ENCODE results near the gene HDAC9.

HDAC9 gene

DNA sequence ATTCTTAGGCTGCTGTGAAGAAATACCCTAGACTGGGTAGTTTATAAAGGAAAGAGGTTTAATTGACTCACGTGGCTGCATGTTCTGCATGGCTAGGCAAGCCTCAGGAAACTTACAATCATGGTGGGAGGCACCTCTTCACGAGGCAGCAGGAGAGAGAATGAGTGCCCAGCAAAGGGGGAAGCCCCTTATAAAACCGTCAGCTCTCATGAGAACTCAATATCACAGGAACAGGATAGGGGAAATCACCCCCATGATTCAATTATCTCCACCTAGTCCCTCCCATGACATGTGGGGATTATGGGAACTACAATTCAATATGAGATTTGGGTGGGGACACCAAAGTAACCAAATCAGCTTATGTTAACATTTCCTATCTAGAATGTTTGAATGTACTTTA lies 362.7 kb downstream of the HDAC9 start:
- no peak for DNase-seq

DNA sequence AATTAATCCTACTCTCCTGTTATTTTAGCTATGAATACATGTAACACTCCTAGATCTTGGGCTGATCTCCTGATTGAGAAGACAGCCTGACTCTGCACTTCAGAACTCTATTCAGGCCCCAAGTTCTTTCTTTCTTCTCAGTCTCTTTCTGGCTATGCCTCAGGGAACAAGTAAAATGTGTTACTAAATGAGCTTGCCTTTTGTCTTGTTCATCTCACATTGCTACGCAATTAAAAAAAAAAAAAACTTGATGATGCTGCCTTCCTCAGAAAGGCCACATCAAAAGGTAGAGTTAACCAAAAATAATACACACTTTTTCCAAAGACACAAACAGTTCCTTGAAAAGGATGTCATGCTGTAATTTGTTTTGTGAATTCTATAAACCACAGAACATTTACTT lies 363.8 kb downstream of the HDAC9 start:
- DNase-seq: no peak

GRCh38 chr7:18860221-18860620 lies 364.7 kb downstream of the HDAC9 start:
- DNase-seq: no peak

DNA sequence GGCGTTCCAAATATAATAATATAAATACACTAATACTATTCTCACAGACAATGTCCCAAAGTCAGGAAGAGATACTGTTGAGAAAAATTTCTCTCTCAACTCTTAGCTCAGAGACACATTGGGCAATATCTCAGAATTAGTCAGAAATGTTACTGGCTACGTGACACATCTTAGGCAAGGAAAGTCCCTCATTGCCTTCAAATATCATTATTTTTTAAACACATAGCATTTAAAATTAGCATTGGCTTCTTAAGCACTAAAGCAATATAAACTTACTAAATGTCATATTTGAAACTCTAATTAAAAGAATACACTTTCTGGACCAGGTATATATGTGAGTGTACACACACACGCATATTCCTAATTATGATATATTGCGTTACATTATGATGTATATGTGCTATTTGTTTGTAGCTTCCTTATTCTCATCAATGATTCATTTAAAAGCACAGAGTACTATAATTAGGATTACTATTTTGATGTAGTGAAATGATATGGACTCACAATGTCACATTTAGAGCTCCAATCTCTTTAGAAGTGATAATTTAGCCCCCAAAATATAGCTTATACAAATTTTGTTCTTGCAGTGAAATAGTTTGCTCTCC lies 366.1 kb downstream of the HDAC9 start:
- no peak for DNase-seq

DNA sequence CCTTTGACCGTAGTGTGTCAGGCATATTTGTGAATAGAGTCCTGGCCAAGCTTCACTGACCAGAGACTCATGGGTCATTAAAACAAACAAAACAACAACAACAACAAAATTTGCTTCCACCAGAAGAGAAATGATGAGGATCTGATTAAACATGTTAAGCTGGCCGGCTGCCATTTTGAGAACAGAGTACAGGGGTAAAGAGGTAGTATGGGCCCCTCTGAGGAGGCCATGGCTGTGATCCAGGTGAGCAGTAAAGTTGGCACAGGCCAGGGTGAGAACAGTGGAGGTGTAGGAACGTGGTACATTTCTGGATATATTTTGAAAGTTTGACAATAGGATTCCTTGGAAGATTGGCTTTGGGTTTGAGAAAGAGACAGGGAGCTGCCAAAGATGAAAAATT lies 369.4 kb downstream of the HDAC9 start:
- DNase-seq: no peak

DNA sequence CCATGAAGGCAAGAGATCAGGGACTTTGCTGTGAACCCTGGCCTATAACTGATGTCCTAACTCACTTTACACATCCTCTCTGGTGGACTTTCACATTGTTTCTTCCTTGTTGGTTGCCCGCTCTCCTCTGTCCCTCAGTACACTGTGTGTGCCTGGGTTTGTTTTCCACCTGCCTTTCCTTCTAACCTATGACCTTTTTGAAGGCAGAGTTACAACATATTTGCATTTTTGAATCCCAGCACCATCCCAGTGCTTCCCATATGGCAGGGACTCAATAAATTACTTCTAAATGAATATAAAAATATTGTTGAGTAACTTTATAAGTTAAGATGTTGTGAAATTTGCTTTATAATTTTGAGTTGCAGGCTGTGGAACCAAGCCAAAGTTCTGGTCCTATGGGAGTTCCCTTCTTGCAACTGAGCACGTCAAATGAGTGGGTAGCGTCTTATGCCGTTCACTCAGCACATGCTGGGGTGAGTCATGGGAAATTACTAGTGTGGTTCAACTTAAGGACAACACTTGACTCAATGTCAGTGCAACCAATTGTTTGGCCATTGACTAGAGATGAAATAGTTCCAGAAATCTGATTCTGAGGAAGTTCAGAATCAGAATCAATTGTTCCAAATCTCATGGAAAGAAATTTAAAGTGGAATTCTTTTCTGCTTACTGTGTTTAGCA lies 370.9 kb downstream of the HDAC9 start:
- DNase-seq: no peak

DNA sequence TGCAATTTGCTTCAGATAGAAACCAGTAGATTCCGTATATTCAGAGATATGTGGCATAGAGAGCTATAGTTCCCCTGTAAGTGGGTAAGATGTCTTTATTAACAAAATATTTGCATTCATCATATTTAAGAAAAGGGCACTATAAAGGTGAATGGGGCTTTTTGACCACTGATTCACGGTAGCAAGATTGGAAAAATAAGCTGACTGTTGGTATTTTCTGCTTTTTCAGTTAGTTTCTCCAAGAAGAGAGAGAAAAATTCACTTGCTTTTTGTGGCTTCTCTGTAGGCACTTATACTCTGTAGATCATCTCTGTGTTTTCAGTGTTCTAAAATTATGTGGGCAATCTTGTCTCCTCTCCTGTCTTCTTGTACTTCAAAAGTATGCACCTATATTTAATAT lies 376.8 kb downstream of the HDAC9 start:
- no peak for DNase-seq

DNA sequence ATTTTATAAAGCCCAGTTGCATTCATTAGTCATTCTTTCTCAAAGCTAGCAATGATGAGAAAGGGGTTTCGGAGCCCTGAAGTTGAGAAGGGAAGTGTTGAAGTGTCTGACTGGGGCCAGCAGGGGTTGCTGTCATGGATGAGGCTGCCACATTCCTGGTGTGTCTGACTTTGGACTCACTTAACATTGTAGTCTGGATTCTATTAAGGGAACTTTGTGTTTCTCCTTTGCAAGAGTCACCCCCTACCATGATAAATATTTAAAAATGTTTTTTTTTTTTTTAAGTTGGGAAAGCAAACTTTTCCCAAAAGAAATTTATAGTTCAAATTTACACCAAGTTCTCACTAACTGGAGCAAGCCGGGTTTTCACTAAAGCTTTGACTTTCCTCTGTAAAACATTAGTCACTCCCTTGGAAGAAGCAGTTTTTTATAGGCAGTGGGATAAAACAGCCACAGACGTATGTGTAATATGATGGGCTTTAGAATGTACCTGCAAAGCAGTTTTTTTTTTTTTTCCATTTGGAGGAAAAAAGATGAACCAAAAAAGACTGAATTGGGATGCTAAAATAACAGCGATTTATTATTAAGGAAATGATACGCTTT lies 378.3 kb downstream of the HDAC9 start:
- DNase-seq: no peak

- no peak for DNase-seq
Measured at GRCh38 chr7:18874880-18875279, 379.3 kb downstream of the HDAC9 start.

GRCh38 chr7:18877874-18878273 lies 382.3 kb downstream of the HDAC9 start:
- DNase-seq: no peak

GRCh38 chr7:18886832-18887231 lies 391.3 kb downstream of the HDAC9 start:
- no peak for DNase-seq

DNA sequence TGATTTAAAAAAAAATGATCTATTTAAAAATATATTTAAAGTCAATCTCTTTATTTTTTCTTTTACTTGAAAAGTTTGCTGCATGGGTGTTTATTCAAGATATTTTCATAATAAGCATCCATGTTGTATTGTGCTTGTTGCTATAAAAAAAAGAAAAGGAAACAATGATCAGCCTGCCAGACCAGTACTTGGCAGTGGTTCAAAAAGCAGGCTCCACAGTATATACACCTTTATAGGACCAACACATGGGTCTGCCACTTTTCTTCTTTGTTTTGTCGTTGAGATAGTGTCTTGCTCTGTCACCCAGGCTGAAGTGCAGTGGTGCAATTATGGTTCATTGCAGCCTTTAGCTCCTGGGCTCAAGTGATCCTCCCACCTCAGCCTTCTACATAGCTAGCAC lies 393.9 kb downstream of the HDAC9 start:
- DNase-seq: no peak

DNA sequence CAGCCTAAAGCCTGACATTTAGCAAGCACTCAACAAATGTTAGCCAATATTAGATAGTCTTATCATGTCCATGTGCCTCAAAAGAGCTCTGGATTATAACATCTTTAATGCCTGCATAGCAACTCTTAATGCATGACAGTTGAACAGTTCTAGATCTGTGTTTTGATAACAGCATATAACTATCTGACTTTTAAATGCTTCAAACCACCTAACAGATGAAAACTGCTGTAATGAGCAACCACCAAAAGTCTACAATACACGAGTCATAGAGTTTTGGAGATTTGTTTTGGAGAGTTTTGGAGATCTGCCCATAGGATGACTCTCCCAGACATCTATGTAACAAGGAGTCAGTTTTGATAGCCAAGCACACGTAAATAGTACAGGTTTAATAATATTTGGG lies 394.6 kb downstream of the HDAC9 start:
- no peak for DNase-seq

DNA sequence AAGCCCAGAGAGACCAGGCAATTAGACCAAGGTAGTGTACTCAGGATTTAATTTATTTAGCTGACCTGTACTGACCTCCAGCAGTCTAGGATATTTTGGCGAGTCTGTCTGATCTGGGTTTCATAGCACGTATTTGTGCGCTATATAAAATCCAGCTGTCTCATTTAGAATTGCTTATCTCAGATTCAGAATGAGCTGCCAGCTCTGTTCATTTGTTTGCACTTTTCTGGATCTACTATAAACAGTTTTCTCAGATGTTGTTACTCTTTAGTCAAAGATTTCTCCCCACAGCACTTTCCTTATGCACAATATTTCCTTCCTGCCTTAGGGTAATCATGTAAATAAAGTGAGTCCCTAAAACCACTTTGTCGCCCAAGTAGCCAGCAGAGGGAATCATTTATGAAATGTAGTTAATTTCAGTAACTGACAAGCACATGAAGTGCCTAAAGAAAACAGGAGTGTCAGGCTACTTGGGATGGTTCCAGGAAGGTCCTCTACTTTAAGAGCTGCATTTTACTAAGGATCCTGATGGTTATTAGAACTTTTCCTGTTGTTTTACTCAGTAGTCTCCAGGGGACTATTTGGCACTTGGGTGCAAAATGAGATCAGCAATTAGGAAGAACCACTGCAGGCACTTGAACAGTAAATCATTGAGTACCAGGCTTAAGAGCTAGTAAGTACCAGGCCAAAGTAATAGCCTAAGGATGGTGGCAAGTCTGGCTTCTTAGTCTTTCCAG lies 395.5 kb downstream of the HDAC9 start:
- no peak for DNase-seq

- no peak for DNase-seq
Measured at GRCh38 chr7:18893156-18893555, 397.6 kb downstream of the HDAC9 start.

GRCh38 chr7:18894155-18894554 lies 398.6 kb downstream of the HDAC9 start:
- DNase-seq: no peak

DNA sequence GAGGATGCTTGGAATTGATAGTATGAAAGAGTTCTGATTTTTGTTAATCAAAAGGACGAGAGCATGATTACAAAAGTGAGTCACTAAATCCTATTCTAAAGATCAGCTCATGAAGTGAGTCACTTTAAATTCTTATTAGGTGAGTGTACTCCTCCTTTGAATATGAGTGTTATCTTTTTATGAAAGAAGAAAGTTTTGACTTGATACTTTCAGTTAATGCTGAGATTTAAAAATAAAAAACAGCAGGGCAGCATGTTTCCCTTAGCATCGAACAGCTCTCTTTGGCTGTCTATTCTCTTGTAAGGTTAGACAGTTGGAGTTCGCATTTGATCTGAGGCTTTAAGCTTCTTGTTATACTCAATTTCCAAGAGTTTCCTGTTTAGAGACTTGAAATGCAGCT lies 399.9 kb downstream of the HDAC9 start:
- no peak for DNase-seq

- no peak for DNase-seq
Measured at GRCh38 chr7:18896343-18896975, 400.9 kb downstream of the HDAC9 start.

DNA sequence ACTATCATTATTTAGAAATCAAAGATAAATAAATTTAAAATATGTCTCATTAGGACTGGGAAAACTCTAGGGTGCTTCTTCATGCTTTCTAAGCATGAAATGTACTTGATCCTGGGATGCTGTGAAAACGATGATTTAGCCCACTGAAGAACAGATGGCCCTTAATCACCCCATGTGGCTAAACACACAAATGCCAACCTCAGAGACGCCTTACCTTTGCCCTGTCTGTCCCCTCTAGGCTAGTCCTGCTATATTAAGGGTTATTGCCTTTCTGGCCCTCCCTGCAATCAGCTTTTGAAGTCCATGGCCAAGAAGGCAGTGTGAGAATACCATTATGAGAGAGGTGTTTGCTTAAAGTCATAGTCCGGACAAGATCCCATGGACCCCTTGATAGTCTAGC lies 404.7 kb downstream of the HDAC9 start:
- DNase-seq: no peak

DNA sequence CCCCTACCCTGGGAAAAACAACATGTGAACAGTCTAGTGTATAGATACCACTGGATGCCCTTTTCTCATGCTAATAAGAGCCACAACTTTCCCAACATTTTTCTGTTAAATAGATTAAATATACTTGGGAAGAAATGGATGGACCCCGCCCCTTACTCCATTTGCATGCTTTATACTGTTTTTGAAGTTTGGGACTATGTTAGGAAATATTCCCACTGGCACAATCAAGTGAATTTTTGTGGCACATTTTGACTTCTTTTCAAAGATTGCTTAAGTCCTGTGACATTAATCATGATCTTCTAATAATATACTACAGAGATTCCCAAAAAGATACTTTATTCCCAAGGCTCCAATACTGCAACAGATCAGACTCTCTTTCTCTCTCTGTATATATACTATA lies 405.3 kb downstream of the HDAC9 start:
- no peak for DNase-seq

DNA sequence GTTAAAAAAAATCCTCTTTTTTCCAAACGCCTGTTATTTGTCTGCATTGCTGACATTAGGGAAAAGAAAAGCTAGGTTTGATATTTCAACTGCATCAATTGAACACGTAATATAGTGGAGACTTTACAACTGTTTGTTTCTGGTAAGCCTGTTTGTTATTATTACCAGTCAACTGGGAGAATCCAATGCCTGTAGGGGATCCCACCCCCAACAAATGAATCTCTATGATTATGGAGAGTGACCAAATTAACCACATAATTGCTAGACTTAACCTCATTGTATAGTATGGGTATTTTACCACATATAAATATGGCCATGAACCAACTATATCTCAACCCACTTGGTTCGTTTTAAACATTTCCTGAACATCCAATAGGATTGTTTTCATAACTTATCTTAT lies 405.8 kb downstream of the HDAC9 start:
- DNase-seq: no peak

GRCh38 chr7:18901982-18902421 lies 406.5 kb downstream of the HDAC9 start:
- no peak for DNase-seq

- DNase-seq: no peak
Measured at GRCh38 chr7:18902892-18903291, 407.3 kb downstream of the HDAC9 start.
